ENCODE measurements around the gene NHLRC2. TPM values are rescaled to one million over a fixed set of nuclear protein-coding genes. Genes with fewer than 3 reads are reported as not detected.

NHLRC2 gene
- total and polyA plus RNA-seq, 2 donors (not counting 3 experiments of a cell fraction or from before 2014, with no cell fraction given) = 5.2 to 28.2 TPM

- no peak overlapping the region for H3K27ac ChIP-seq (ENCODE audit: insufficient read depth, low read depth, low read length)
- FAIRE-seq = no peak
- ChIA-PET POLR2A (no interaction called here), CTCF (interaction anchor here (0.8 kb wide), 1 partner anchor 257 kb away, joined by 3 read pairs; no protein-coding TSS in a partner anchor)
- no peak overlapping the region for H2AFZ ChIP-seq (ENCODE audit: low read depth, low read length)
- no peaks in the 10 kb centered on the region for H3K9me3 ChIP-seq (replicated peaks; ENCODE audit: control insufficient read depth, insufficient read depth, low read length)
- TF ChIP-seq POLR2AphosphoS5 (IDR thresholded peaks at IDR 0.05; ENCODE audit: insufficient read depth, low read depth, low read length) (no peak), MYC (IDR thresholded peaks at IDR 0.05; ENCODE audit: low read depth, low read length) (no peak), CTCF (IDR thresholded peaks at IDR 0.05; ENCODE audit: extremely low read depth in 1 of 2, insufficient read depth in 1 of 2, low read depth in 1 of 2, low read length in 2 of 2) (no peak), EZH2 (IDR thresholded peaks at IDR 0.05; ENCODE audit: borderline replicate concordance, low read depth, low read length, severe bottlenecking) (no peak), POLR2A (IDR thresholded peaks at IDR 0.05; ENCODE audit: low read depth, low read length) (no peak), MAX (IDR thresholded peaks at IDR 0.05; ENCODE audit: insufficient read depth, insufficient read length) (no peak), FOS (IDR thresholded peaks at IDR 0.05; ENCODE audit: borderline replicate concordance, insufficient read depth, low read length) (no peak), JUN (IDR thresholded peaks at IDR 0.05; ENCODE audit: borderline replicate concordance, insufficient read depth, insufficient read length, low read depth) (no peak), GATA2 (IDR thresholded peaks at IDR 0.05; ENCODE audit: insufficient read depth, insufficient read length, low read depth, low read length) (no peak)
- H3K4me1 ChIP-seq (ENCODE audit: control insufficient read depth, extremely low read depth, insufficient read depth, low read length) = peaks cover 6% of the 10 kb centered on the region
- intact Hi-C loops (cut with micrococcal nuclease) (no loop called here), dilution Hi-C loops (cut with MboI; ENCODE audit: extremely low pct_ligation_motif_present, low sequenced_read_pairs) (no loop called here)
- H3K79me2 ChIP-seq (ENCODE audit: control insufficient read depth, insufficient read depth, low read length) = no peaks in the 10 kb centered on the region
- DNase-seq (ENCODE audit: low read depth, low spot score) = peak; percentile 44
- no peak overlapping the region for H3K9ac ChIP-seq (replicated peaks; ENCODE audit: extremely low read depth, insufficient read depth, low read length)
- no peaks in the 10 kb centered on the region for H4K20me1 ChIP-seq (replicated peaks; ENCODE audit: control insufficient read depth, extremely low read depth, insufficient read depth, low read length)
- no peaks in the 10 kb centered on the region for H3K9me1 ChIP-seq (replicated peaks; ENCODE audit: control insufficient read depth, extremely low read depth, insufficient read depth, low read length)
- H3K36me3 ChIP-seq (ENCODE audit: control insufficient read depth in 2 of 2, extremely low read depth in 1 of 2, insufficient read depth in 2 of 2, low read length in 2 of 2) = peaks cover 0 to 6% of the 10 kb centered on the region in 2 experiments
- BruUV-seq (replicated peaks) = no TSS peak
- no peak overlapping the region for H3K4me3 ChIP-seq (replicated peaks in 1 of 3; ENCODE audit: insufficient read depth in 1 of 3, low read depth in 1 of 3, low read length in 3 of 3)
- H3K27me3 ChIP-seq (ENCODE audit: control insufficient read depth in 2 of 2, insufficient read depth in 2 of 2, low read length in 2 of 2) = no peaks in the 10 kb centered on the region
- H3K4me2 ChIP-seq (ENCODE audit: insufficient read depth, low read length) = no peak overlapping the region
Measured at GRCh38 chr10:113843972-113844485, 10.4 kb upstream of the NHLRC2 start.

Measured in endothelial cell of umbilical vein (primary cell).